Kidney epithelial cell (primary cell): ENCODE measurements around the gene GAMT. TPM values are rescaled to one million over a fixed set of nuclear protein-coding genes. Genes with fewer than 3 reads are reported as not detected.

Experiments used
- DNase-seq: peaks from one replicate; pipeline ENCODE4 v3.0.0-alpha.2; 2010; ENCODE audit warnings: low read depth
- H3K27me3 ChIP-seq: 2 replicates; pipeline ENCODE4 v1.6.0; 2011; ENCODE audit warnings: low read length; ENCODE audit not compliant: control insufficient read depth, insufficient read depth
- H3K36me3 ChIP-seq: 2 replicates; pipeline ENCODE4 v1.5.1; 2011; ENCODE audit warnings: low read length; ENCODE audit not compliant: control insufficient read depth, insufficient read depth
- H3K4me3 ChIP-seq: 2 replicates; pipeline ENCODE4 v1.5.1; 2011; ENCODE audit warnings: low read depth, mild to moderate bottlenecking, control low read depth, low read length
- total RNA-seq: library from RNA; depleted of rRNA; stranded (reverse); fragments of >200 nt; gene quantifications from 2 replicates; pipeline ENCODE4 v1.2.3, GENCODE V29; 2015
- TF ChIP-seq, protein P1 (sequence below): IDR thresholded peaks from 2 replicates; pipeline ENCODE4 v1.5.1; 2011; ENCODE audit warnings: mild to moderate bottlenecking, moderate library complexity, low read length, control low read depth, inconsistent platforms; ENCODE audit not compliant: insufficient read depth, poor library complexity, severe bottlenecking

Gene GAMT
- total RNA-seq, 1 donor from 2014 or later, result 20.3 TPM

DNA sequence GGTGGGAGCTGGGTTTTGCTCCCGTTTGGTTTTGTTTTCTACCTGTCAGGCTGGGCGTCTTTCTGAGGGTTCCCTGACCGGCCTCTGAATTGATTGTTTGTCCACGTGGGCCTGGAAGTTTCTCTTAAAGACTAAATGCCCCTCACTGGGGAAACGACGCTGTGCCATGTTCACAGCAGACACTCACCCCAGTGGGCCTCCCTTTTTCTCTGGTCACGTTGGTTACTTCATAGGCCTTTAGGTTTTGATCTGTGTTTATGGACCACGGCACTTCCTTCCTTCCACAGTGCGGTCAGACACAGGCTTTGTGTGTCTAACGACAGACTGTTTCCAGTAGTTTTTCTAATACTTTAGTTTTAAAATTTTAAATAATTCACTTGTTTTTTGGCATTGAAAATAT, 37.7 kb downstream of the GAMT start:
- Histone ChIP-seq H3K36me3 (peaks cover 4% of the 10 kb centered on the region), H3K4me3 (no peak overlapping the region), H3K27me3 (no peaks in the 10 kb centered on the region)
- no peak for DNase-seq
- TF ChIP-seq, protein P1, sequence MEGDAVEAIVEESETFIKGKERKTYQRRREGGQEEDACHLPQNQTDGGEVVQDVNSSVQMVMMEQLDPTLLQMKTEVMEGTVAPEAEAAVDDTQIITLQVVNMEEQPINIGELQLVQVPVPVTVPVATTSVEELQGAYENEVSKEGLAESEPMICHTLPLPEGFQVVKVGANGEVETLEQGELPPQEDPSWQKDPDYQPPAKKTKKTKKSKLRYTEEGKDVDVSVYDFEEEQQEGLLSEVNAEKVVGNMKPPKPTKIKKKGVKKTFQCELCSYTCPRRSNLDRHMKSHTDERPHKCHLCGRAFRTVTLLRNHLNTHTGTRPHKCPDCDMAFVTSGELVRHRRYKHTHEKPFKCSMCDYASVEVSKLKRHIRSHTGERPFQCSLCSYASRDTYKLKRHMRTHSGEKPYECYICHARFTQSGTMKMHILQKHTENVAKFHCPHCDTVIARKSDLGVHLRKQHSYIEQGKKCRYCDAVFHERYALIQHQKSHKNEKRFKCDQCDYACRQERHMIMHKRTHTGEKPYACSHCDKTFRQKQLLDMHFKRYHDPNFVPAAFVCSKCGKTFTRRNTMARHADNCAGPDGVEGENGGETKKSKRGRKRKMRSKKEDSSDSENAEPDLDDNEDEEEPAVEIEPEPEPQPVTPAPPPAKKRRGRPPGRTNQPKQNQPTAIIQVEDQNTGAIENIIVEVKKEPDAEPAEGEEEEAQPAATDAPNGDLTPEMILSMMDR, result no peak

DNA sequence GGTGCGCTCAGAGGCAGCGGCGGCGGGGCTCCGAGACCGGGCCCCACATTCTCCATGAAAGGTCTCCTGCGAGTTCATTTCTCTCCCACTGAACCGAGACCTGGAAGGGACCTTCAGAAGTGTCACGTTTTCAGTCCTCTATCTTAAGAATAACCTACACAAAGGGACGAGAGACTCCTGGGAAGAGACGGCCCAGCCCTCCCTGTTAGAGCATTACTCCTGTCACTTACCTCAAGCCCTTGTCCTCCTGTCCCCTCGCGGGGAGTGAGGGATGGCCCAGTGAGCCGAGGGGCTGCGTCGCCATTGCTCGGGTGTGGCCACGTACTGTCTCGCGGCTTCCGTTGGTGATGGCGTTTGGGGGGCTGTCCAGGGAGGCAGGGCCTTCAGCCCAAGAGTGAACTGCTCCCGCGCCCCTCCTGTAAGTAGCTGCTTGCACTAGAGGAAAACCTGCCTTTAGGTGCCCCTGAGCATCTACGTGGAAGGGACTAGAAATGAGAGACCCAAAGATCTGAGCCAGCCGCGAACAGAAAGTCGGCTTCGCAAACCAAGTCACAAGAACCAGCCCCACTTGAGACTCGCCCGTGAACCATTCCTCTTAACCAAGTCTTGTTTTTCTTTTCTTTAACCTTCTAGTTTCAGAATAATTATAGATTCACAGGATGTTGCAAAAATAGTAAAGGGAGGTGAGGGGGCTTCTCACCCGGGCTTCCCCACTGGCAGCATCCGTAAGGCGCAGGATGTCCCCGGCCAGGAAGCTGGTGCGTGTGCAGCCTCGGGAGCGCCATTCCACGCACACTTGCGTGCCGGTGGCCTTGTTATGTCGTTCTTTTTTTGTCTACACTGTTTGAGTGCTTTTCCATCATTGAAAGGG, 38.7 kb downstream of the GAMT start:
- TF ChIP-seq, protein P1, result no peak
- no peak for DNase-seq

DNA sequence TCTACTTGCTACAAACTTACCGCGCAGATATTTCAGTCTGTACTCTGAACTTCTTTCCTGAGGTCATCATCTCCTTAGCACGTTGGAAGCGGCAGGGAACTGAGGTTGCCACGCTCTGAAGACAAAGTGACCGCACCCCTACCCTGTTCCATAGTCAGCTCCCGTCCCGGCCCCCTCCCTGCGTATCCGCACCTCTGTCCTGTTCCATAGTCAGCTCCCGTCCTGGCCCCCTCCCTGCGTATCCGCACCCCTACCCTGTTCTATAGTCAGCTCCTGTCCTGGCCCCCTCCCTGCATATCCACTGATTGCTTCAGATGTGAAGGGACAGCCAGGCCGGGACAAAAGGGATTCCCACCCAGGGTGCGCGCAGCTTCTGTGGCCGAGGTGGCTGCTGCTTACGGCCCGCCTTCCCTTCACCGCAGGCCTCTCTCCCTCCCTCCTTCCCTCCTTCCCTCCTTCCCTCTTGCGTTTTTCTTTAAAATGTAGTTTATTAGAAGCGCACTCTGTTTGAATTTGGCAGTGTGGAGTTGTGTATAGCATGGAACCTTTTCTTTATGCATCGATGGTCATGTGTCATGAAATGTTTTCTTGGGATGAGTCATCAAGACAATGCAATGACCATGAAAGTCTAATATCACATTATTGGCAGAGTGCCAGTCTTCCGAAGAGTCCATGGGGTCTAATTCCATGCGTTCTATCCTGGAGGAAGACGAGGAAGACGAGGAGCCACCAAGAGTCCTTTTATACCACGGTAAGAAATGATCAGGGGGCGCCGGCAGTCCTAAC, 39.5 kb downstream of the GAMT start:
- Histone ChIP-seq H3K4me3 (no peak overlapping the region), H3K36me3 (peaks cover 4% of the 10 kb centered on the region), H3K27me3 (no peaks in the 10 kb centered on the region)
- DNase-seq, result peak; percentile 42
- TF ChIP-seq, protein P1, result no peak

More for the DNA sequence above, 38.7 kb downstream of the GAMT start:
- H3K36me3 ChIP-seq, result peaks cover 4% of the 10 kb centered on the region
- no peak overlapping the region for H3K4me3 ChIP-seq
- H3K27me3 ChIP-seq, result no peaks in the 10 kb centered on the region

DNA sequence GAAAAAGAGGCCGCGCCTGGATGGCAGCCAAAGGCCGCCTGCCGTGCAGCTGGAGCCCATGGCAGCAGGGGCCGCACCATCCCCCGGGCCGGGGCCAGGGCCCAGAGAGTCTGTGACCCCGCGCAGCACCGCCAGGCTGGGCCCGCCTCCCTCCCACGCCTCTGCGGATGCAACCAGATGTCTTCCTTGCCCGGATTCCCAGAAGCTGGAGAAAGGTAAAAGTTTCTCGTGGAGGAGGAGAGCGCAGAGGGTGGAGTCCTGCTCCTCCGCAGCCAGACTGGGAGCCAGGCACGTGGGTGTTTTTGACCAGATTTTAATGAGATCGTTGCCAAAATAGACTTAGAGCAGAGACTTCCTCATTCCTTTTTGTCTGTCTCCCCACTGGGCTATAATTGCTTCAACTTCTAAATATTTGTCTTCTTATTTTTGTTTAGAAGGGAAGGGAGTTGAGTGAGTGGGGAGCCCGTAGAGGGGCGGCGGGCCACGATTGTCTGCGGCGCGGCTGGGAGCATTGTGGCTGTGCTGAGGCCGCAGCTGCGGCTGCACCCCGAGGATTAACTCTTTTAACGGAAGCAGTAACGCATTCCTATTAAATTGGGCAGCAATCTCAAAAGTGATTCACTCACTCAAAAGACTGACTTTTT, 40.4 kb downstream of the GAMT start:
- no peak overlapping the region for H3K4me3 ChIP-seq
- peaks cover 3% of the 10 kb centered on the region for H3K36me3 ChIP-seq
- H3K27me3 ChIP-seq, result no peaks in the 10 kb centered on the region
- TF ChIP-seq, protein P1, result no peak
- DNase-seq, result no peak

DNA sequence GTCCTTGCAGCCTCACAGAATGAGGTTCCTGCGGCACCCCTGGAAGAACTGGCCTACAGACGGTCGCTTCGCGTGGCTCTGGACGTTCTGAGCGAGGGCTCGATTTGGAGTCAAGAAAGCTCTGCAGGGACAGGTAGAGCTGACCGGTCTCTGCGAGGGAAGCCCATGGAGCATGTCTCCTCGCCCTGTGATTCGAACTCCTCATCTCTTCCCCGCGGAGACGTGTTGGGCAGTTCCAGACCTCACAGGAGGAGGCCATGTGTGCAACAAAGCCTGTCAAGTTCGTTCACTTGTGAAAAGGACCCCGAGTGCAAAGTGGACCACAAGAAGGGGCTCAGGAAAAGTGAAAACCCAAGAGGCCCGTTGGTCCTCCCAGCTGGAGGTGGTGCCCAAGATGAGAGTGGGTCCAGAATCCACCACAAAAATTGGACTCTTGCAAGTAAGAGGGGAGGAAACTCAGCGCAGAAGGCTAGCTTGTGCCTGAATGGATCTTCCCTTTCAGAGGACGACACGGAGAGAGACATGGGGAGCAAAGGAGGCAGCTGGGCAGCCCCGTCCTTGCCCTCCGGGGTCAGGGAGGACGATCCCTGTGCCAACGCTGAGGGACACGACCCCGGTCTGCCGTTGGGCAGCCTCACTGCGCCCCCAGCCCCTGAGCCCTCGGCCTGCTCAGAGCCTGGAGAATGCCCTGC, 41.1 kb downstream of the GAMT start:
- H3K36me3 ChIP-seq, result peaks cover 3% of the 10 kb centered on the region
- no peak overlapping the region for H3K4me3 ChIP-seq
- H3K27me3 ChIP-seq, result no peaks in the 10 kb centered on the region
- DNase-seq, result no peak
- TF ChIP-seq, protein P1, result no peak
